GM19099 (cell line): ENCODE data around the gene KLRC3.

Experiments
- POLR2A ChIP-seq: IDR thresholded peaks from 3 replicates; pipeline ENCODE4 v1.6.1; 2011; ENCODE audit warnings: low read depth; ENCODE audit not compliant: insufficient read length; ENCODE audit errors: extremely low read depth

Gene KLRC3

DNA sequence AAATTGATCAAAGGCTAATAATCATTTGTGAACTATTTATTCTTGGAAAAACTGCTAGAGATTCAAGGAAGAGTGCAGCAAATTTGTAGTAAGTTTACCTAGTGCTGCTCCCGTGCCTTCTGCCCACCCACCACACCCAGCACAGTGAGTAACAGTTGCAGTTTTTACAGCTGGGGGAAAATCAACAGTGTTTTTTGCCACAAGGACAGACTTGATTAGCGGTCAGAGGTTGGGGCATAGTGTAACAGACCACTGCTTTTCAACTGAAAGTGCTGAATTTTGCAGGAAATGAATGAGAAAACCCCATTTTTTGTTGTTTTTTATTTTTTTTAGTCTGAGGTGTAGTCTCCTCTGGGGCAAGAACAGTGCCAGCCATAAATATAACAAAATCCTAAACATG is 23.1 kb downstream of the KLRC3 start:
- TF ChIP-seq POLR2A: no peak

GRCh38 chr12:10395390-10395998 is 24.9 kb downstream of the KLRC3 start:
- TF ChIP-seq POLR2A: no peak

GRCh38 chr12:10393291-10393690 is 27.1 kb downstream of the KLRC3 start:
- TF ChIP-seq POLR2A: no peak

- no peak for TF ChIP-seq POLR2A
These were observed 27.9 kb downstream of the KLRC3 start for GRCh38 chr12:10392394-10392930.

- TF ChIP-seq POLR2A: no peak
These were observed 30.5 kb downstream of the KLRC3 start, which contains the start of gene KLRK1 for GRCh38 chr12:10389904-10390303. KLRK1 (minus strand) TSS chr12:10390041; CDS start chr12:10388810, 1,231 bp downstream.

DNA sequence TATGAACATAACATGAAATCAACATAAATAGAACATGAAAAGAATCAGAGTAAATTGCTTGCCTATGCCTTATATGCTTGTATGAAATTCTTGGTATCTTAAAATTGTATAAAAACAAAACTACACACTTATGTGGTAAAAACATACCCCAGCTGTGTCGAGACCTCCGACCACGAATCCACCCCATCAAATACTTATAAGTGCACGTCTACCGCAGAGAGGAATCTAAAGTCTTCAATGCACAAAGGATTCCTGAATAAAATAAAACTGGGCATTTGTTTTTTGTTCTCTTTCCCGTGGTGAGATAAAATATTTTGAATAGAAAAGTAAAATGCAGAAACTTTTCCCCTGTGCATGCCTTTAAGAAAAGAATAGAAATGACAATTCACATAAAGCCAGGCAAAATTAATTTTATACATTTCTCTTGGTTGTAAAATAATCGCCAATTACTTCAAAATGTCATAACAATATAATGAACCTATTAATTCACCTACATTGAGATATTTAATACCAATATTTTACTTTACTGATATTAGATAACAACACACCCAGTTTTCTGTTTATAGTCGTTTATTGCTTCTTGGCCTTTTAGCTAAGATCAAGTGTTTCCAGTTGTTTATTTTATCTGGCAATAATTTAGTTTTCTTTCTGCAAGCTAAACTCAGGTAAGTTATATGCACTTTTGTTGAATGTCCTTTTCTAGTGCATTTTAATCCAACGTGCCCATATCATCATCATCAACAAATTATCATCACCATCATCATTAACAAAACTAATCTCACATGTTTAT is 31.6 kb downstream of the KLRC3 start:
- no peak for TF ChIP-seq POLR2A

GRCh38 chr12:10386857-10387256 is 33.5 kb downstream of the KLRC3 start:
- no peak for TF ChIP-seq POLR2A

GRCh38 chr12:10385166-10385613 is 35.2 kb downstream of the KLRC3 start:
- TF ChIP-seq POLR2A: no peak

- no peak for TF ChIP-seq POLR2A
These were observed 36.2 kb downstream of the KLRC3 start for GRCh38 chr12:10384191-10384590.

DNA sequence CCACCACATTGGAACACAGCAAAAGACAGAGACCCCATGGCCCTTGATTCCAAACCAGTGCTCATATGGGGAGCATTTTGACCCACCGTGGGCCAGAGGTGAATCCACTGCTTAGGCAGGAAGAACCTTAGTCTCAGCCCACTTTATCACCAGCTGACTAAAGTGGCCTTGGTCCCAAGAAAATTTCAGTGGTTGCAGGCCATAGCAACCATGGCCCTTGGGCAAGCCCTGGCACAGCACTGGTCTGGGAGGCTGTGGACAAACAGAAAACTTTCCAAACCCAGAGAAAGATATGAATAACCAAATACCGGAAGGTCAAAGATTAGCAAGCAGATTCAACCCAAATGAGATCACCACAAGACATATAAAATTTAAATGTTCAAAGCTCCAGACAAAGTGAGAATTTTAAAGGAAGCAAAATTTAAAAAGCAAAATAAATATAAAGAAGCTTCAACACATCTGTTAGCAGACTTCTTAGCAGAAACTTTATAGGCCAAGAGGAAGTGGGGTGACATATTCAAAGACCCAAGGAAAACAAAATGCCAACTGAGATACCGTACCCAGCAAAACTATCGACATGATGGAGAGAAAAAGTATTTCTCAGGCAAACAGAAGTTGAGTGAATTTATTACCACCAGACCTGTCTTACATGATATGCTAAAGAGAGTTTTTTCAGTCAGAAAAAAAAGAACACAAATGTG is 38.3 kb downstream of the KLRC3 start:
- TF ChIP-seq POLR2A: no peak

DNA sequence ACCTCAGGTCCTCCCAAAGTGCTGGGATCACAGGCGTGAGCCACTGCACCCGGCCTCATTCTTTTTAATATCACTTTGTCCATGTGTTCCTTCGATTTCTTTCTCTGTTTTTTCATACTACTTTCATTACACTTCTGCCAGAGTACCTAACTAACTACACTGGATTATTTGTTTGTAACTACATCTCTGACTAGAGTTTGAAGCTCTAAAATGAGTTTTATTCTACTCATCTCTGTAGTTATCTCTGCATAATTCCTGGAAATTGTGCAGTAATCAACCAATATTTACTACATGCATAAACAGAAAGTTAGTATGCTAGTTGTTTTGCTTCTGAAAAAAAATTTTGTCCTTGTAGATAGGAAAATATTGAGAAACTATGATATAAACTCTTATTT is 45.8 kb downstream of the KLRC3 start:
- no peak for TF ChIP-seq POLR2A

- TF ChIP-seq POLR2A: no peak
These were observed 47.8 kb downstream of the KLRC3 start for GRCh38 chr12:10372559-10372958.

DNA sequence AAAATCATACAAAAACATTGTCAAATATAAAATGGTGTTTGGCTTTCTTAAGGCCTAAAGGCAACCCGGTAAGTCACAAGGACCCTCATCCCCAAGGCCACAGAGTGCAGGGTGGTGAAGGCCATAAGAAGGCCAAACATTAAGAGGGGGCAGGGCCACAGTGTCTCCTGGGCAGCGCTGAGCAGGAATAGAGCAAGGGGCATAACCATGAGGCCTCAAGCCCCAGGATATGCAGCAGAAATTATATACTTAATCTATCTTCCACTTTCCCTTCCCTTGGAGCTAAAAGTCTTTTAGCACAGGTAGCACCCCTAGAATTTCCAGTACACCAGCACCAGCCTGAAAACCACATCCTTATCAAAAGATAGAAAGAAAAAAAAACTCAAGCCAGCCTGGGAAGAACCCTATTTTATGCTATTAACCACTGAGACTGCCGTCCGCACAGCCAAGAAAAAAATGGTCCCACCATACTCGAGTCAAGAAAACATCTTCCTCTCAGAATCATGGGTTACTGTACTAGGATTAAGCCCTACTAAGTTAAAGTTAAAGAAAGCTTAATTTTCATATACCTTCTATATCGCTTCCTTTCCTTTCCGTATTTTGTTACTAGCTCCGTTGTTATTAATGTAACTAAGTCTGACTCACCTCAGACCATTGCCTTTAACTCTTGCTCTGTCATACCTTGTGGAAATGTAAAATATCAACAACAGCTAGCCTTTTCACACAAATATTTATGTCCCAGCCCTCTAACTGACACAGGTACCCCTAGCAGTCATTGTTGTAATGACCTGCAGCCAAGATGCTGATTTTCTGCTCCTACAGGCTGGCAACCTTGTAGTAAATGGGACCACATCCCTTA is 50.6 kb downstream of the KLRC3 start:
- no peak for TF ChIP-seq POLR2A

GRCh38 chr12:10368206-10369171 is 51.9 kb downstream of the KLRC3 start:
- no peak for TF ChIP-seq POLR2A

DNA sequence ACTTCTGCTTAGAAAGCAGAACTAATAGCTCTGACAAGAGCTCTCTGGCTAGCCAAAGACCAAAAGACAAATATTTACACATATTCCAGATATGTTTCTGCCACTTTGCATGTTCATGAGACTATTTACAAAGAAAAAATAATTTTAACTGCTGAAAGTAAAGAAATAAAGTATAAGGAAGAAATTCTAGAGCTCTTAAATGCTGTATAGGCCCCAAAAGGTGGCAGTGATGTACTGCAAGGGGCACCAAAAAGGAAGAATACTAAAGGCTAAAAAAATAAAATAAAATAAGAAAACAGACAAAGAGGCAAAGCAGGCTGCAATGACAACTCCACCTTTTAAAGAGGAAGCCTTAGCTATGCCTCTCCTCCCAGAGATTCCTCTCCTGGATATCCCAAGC is 53.5 kb downstream of the KLRC3 start:
- no peak for TF ChIP-seq POLR2A
